EH (cell line): Measurements from ENCODE around the gene DUSP3.
"Not testable (repeated sequence)": the region's sequence is repeated elsewhere in the genome, so short reads cannot be mapped to it uniquely, and the experiment has no call there.

ENCODE experiments used
- DNase-seq: peaks from one replicate; pipeline ENCODE4 v3.0.0-alpha.2; 2015; ENCODE audit warnings: low read depth

Gene DUSP3

GRCh38 chr17:43800736-43801135 is 22.0 kb upstream of the DUSP3 start:
- no peak for DNase-seq

GRCh38 chr17:43799047-43799446 is 20.3 kb upstream of the DUSP3 start:
- no peak for DNase-seq

- not testable (repeated sequence) for DNase-seq
These were observed 19.2 kb upstream of the DUSP3 start for GRCh38 chr17:43798024-43798423.

- DNase-seq, result not testable (repeated sequence)
These were observed 13.9 kb upstream of the DUSP3 start for GRCh38 chr17:43792668-43793067.

GRCh38 chr17:43791589-43791988 is 12.8 kb upstream of the DUSP3 start:
- peak; percentile 55 for DNase-seq

GRCh38 chr17:43790311-43790940 is 11.6 kb upstream of the DUSP3 start:
- DNase-seq, result no peak

GRCh38 chr17:43789482-43789881 is 10.7 kb upstream of the DUSP3 start:
- no peak for DNase-seq

GRCh38 chr17:43788540-43788939 is 9.8 kb upstream of the DUSP3 start:
- DNase-seq, result no peak

- no peak for DNase-seq
These were observed 9.0 kb upstream of the DUSP3 start for GRCh38 chr17:43787728-43788127.

GRCh38 chr17:43784628-43785101 is 5.9 kb upstream of the DUSP3 start:
- peak; percentile 73 for DNase-seq

GRCh38 chr17:43784068-43784467 is 5.3 kb upstream of the DUSP3 start:
- DNase-seq, result peak; percentile 81

GRCh38 chr17:43782913-43783680 is 4.3 kb upstream of the DUSP3 start:
- DNase-seq, result no peak

GRCh38 chr17:43780135-43780534 is 1.4 kb upstream of the DUSP3 start, which contains the start of gene CFAP97D1:
Gene CFAP97D1 (plus strand): TSS chr17:43780435. CDS start chr17:43780463, 28 bp downstream.
- no peak for DNase-seq

GRCh38 chr17:43779145-43780125 is 658 bp upstream of the DUSP3 start:
- no peak for DNase-seq

GRCh38 chr17:43774304-43775250 is 4.2 kb downstream of the DUSP3 start:
- DNase-seq, result no peak

GRCh38 chr17:43772877-43773648 is 5.7 kb downstream of the DUSP3 start:
- no peak for DNase-seq

GRCh38 chr17:43771463-43771862 is 7.3 kb downstream of the DUSP3 start:
- DNase-seq, result no peak

GRCh38 chr17:43770957-43771356 is 7.8 kb downstream of the DUSP3 start:
- DNase-seq, result no peak

GRCh38 chr17:43769859-43770258 is 8.9 kb downstream of the DUSP3 start:
- DNase-seq, result no peak

GRCh38 chr17:43769426-43769825 is 9.4 kb downstream of the DUSP3 start:
- no peak for DNase-seq
